WTC11 (cell line): Measurements from ENCODE around the gene ILDR2. TPM values are rescaled to one million over a fixed set of nuclear protein-coding genes. Genes with fewer than 3 reads are reported as not detected.

ENCODE experiments used
- ATAC-seq: fragments of 200-7000 bp; cut with Tn5 transposase; 2 replicates; pipeline ENCODE4 v1.10.0; 2021; ENCODE audit warnings: mild to moderate bottlenecking, moderate library complexity
- CTCF ChIA-PET: fragments of 300-600 bp; sonication (Branson Sonifier 250); formaldehyde crosslinking; loops from one replicate; lab custom pipeline; 2021; ENCODE audit warnings: antibody characterized with exemption; lab: Charles Lee
- POLR2A ChIA-PET: fragments of 350-600 bp; sonication (Branson Sonifier 250); formaldehyde crosslinking; loops from one replicate; lab custom pipeline; 2021; ENCODE audit warnings: antibody characterized with exemption; lab: Charles Lee
- DNase-seq: peaks from one replicate; pipeline ENCODE4 v3.0.0; 2021; ENCODE audit warnings: low spot score
- H3K27ac Mint-ChIP-seq: 2 replicates; pipeline ENCODE4 v1.8.0; 2021; ENCODE audit warnings: mixed read lengths
- H3K27me3 Mint-ChIP-seq: 2 replicates; pipeline ENCODE4 v1.8.0; 2021; ENCODE audit warnings: low read depth, mild to moderate bottlenecking, moderate library complexity, mixed read lengths
- H3K36me3 Mint-ChIP-seq: 2 replicates; pipeline ENCODE4 v1.8.0; 2021; ENCODE audit warnings: mixed read lengths
- H3K4me1 Mint-ChIP-seq: 2 replicates; pipeline ENCODE4 v1.8.0; 2022; ENCODE audit warnings: mixed read lengths
- H3K4me3 Mint-ChIP-seq: 2 replicates; pipeline ENCODE4 v1.8.0; 2021; ENCODE audit warnings: mild to moderate bottlenecking, moderate library complexity, mixed read lengths
- H3K9me3 Mint-ChIP-seq: 2 replicates; pipeline ENCODE4 v1.8.0; 2021; ENCODE audit warnings: mixed read lengths
- ATF2 ChIP-seq: sonication (generic); formaldehyde crosslinking; IDR thresholded peaks from 2 replicates; pipeline ENCODE4 v1.8.1; 2022; ENCODE audit warnings: low read depth, missing genetic modification reagents, borderline replicate concordance
- ATF3 ChIP-seq: sonication (generic); formaldehyde crosslinking; conservative IDR thresholded peaks from 2 replicates; pipeline ENCODE4 v1.8.1; 2022; ENCODE audit warnings: mild to moderate bottlenecking, missing genetic modification reagents
- JUN ChIP-seq: sonication (generic); formaldehyde crosslinking; IDR thresholded peaks from 2 replicates; pipeline ENCODE4 v1.8.0; 2023; ENCODE audit warnings: mild to moderate bottlenecking, missing genetic modification reagents
- MYBL2 ChIP-seq: sonication (generic); formaldehyde crosslinking; IDR thresholded peaks from 2 replicates; pipeline ENCODE4 v1.8.1; 2023; ENCODE audit warnings: mild to moderate bottlenecking, moderate library complexity, missing genetic modification reagents
- NFE2L1 ChIP-seq: sonication (generic); formaldehyde crosslinking; IDR thresholded peaks from 2 replicates; pipeline ENCODE4 v1.8.1; 2023; ENCODE audit warnings: missing genetic modification reagents
- NR2C2 ChIP-seq: sonication (generic); formaldehyde crosslinking; IDR thresholded peaks from 2 replicates; pipeline ENCODE4 v1.8.0; 2022; ENCODE audit warnings: mild to moderate bottlenecking, missing genetic modification reagents
- NR3C1 ChIP-seq: sonication (generic); formaldehyde crosslinking; conservative IDR thresholded peaks from 2 replicates; pipeline ENCODE4 v1.8.1; 2023; ENCODE audit warnings: low read depth, mild to moderate bottlenecking, missing genetic modification reagents
- PREB ChIP-seq: sonication (generic); formaldehyde crosslinking; IDR thresholded peaks from 2 replicates; pipeline ENCODE4 v1.8.1; 2022; ENCODE audit warnings: mild to moderate bottlenecking, missing genetic modification reagents, moderate library complexity, borderline replicate concordance
- SMAD4 ChIP-seq: sonication (generic); formaldehyde crosslinking; IDR thresholded peaks from 2 replicates; pipeline ENCODE4 v1.8.0; 2022; ENCODE audit warnings: mild to moderate bottlenecking, missing genetic modification reagents
- ZNF396 ChIP-seq: fragments of 250-450 bp; sonication (Bioruptor Pico); IDR thresholded peaks from 2 replicates; pipeline ENCODE4 v1.8.0; 2021; ENCODE audit warnings: mild to moderate bottlenecking, moderate library complexity, borderline replicate concordance
- ZNF512 ChIP-seq: sonication (generic); formaldehyde crosslinking; IDR thresholded peaks from 2 replicates; pipeline ENCODE4 v1.8.1; 2022; ENCODE audit warnings: missing genetic modification reagents, borderline replicate concordance
- total RNA-seq: library from RNA; stranded (reverse); gene quantifications from 3 replicates; pipeline ENCODE4 v1.2.3, GENCODE V29; 2021
- TF ChIP-seq, protein P1 (sequence below): fragments of 250-450 bp; sonication (Bioruptor Pico); IDR thresholded peaks from 2 replicates; pipeline ENCODE4 v1.8.0; 2021; ENCODE audit warnings: mild to moderate bottlenecking
- TF ChIP-seq, protein P2 (sequence below): sonication (generic); formaldehyde crosslinking; IDR thresholded peaks from 2 replicates; pipeline ENCODE4 v1.8.0; 2022; ENCODE audit warnings: mild to moderate bottlenecking, missing genetic modification reagents
- TF ChIP-seq, protein P3 (sequence below): sonication (generic); formaldehyde crosslinking; IDR thresholded peaks from 2 replicates; pipeline ENCODE4 v1.8.0; 2023; ENCODE audit warnings: missing genetic modification reagents, mild to moderate bottlenecking, borderline replicate concordance

ILDR2 gene
- total RNA-seq, 1 experiment from 2014 or later, result 1.6 TPM

- no peak overlapping the region for H3K4me3 Mint-ChIP-seq
- no peak for DNase-seq
- ChIA-PET POLR2A (no interaction called here), CTCF (interaction anchor here (1.1 kb wide), 1 partner anchor 35 kb away, joined by 3 read pairs; no protein-coding TSS in a partner anchor)
- peaks cover 19% of the 10 kb centered on the region for H3K9me3 Mint-ChIP-seq
- H3K36me3 Mint-ChIP-seq, result no peaks in the 10 kb centered on the region
- no peak for ATAC-seq
- H3K27me3 Mint-ChIP-seq, result peaks cover 3% of the 10 kb centered on the region; the same call in 1 of the 2 replicates
- H3K4me1 Mint-ChIP-seq, result no peaks in the 10 kb centered on the region
- H3K27ac Mint-ChIP-seq, result no peak overlapping the region
- TF ChIP-seq MYBL2 (no peak), JUN (no peak), ZNF512 (CRISPR knock-in tag) (no peak), NFE2L1 (CRISPR knock-in tag) (no peak), NR3C1 (no peak), ATF3 (CRISPR knock-in tag) (no peak), SMAD4 (CRISPR knock-in tag) (no peak)
- TF ChIP-seq, protein P1, sequence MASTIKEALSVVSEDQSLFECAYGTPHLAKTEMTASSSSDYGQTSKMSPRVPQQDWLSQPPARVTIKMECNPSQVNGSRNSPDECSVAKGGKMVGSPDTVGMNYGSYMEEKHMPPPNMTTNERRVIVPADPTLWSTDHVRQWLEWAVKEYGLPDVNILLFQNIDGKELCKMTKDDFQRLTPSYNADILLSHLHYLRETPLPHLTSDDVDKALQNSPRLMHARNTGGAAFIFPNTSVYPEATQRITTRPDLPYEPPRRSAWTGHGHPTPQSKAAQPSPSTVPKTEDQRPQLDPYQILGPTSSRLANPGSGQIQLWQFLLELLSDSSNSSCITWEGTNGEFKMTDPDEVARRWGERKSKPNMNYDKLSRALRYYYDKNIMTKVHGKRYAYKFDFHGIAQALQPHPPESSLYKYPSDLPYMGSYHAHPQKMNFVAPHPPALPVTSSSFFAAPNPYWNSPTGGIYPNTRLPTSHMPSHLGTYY (CRISPR knock-in tag), result no peak
- TF ChIP-seq, all 79 proteins: peak for 0
Observed at GRCh38 chr1:167022384-167022783, 47.0 kb upstream of the ILDR2 start.

DNA sequence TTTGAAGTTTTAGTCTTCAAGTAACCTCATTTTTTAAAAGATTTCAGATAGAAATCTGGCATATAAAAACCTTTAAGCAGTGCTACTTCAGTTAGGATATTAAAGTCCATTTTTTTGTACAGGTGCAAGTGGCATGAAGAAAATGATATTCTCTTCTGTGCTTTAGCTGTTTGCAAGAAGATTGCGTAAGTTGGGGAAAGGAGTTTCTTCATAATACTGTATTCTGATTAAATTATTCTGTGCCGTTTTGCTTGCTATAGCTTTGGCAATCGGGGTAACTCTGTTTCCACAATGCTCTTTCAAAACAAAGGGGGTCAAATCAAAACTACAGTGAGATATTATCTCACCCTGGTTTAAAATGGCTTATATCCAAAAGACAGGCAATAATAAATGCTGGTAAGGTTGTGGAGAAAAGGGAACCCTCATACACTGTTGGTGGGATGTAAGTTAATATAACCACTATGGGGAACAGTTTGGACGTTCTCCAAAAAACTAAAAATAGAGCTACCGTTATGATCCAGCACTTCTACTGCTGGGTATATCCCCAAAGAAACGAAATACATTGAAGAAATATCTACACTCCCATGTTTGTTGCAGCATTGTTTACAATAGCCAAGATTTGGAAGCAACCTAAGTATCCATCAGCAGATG is 40.9 kb upstream of the ILDR2 start:
- H3K27me3 Mint-ChIP-seq, result no peaks in the 10 kb centered on the region
- no peak overlapping the region for H3K4me3 Mint-ChIP-seq
- POLR2A ChIA-PET, result no interaction called here
- no peaks in the 10 kb centered on the region for H3K9me3 Mint-ChIP-seq
- TF ChIP-seq JUN (no peak), MYBL2 (no peak), ZNF396 (CRISPR knock-in tag) (no peak), PREB (CRISPR knock-in tag) (no peak), NR2C2 (no peak), ATF2 (CRISPR knock-in tag) (no peak)
- TF ChIP-seq, protein P2, sequence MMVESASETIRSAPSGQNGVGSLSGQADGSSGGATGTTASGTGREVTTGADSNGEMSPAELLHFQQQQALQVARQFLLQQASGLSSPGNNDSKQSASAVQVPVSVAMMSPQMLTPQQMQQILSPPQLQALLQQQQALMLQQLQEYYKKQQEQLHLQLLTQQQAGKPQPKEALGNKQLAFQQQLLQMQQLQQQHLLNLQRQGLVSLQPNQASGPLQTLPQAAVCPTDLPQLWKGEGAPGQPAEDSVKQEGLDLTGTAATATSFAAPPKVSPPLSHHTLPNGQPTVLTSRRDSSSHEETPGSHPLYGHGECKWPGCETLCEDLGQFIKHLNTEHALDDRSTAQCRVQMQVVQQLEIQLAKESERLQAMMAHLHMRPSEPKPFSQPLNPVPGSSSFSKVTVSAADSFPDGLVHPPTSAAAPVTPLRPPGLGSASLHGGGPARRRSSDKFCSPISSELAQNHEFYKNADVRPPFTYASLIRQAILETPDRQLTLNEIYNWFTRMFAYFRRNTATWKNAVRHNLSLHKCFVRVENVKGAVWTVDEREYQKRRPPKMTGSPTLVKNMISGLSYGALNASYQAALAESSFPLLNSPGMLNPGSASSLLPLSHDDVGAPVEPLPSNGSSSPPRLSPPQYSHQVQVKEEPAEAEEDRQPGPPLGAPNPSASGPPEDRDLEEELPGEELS (CRISPR knock-in tag), result no peak
- TF ChIP-seq, protein P3, sequence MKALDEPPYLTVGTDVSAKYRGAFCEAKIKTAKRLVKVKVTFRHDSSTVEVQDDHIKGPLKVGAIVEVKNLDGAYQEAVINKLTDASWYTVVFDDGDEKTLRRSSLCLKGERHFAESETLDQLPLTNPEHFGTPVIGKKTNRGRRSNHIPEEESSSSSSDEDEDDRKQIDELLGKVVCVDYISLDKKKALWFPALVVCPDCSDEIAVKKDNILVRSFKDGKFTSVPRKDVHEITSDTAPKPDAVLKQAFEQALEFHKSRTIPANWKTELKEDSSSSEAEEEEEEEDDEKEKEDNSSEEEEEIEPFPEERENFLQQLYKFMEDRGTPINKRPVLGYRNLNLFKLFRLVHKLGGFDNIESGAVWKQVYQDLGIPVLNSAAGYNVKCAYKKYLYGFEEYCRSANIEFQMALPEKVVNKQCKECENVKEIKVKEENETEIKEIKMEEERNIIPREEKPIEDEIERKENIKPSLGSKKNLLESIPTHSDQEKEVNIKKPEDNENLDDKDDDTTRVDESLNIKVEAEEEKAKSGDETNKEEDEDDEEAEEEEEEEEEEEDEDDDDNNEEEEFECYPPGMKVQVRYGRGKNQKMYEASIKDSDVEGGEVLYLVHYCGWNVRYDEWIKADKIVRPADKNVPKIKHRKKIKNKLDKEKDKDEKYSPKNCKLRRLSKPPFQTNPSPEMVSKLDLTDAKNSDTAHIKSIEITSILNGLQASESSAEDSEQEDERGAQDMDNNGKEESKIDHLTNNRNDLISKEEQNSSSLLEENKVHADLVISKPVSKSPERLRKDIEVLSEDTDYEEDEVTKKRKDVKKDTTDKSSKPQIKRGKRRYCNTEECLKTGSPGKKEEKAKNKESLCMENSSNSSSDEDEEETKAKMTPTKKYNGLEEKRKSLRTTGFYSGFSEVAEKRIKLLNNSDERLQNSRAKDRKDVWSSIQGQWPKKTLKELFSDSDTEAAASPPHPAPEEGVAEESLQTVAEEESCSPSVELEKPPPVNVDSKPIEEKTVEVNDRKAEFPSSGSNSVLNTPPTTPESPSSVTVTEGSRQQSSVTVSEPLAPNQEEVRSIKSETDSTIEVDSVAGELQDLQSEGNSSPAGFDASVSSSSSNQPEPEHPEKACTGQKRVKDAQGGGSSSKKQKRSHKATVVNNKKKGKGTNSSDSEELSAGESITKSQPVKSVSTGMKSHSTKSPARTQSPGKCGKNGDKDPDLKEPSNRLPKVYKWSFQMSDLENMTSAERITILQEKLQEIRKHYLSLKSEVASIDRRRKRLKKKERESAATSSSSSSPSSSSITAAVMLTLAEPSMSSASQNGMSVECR (CRISPR knock-in tag), result no peak
- H3K27ac Mint-ChIP-seq, result no peak overlapping the region
- DNase-seq (no peak), ATAC-seq (no peak)
- H3K4me1 Mint-ChIP-seq, result peaks cover 2% of the 10 kb centered on the region
- CTCF ChIA-PET, result no interaction called here
- H3K36me3 Mint-ChIP-seq, result no peaks in the 10 kb centered on the region
